CD4-positive, alpha-beta T cell treated with Interleukin-17A for 1 hour (primary cell): Measurements from ENCODE around the gene ATF7.
"Not testable (repeated sequence)": the region's sequence is repeated elsewhere in the genome, so short reads cannot be mapped to it uniquely, and the experiment has no call there.

Experiments used
- DNase-seq: peaks from one replicate; pipeline ENCODE4 v3.0.0-alpha.2; 2020

The ATF7 gene

GRCh38 chr12:53594897-53595615 is 31.1 kb downstream of the ATF7 start:
- no peak for DNase-seq

- no peak for DNase-seq
Observed at GRCh38 chr12:53593707-53594106, 32.5 kb downstream of the ATF7 start.

- no peak for DNase-seq
Observed at GRCh38 chr12:53593031-53593430, 33.2 kb downstream of the ATF7 start.

GRCh38 chr12:53592426-53592825 is 33.8 kb downstream of the ATF7 start:
- no peak for DNase-seq

- no peak for DNase-seq
Observed at GRCh38 chr12:53591301-53592206, 34.6 kb downstream of the ATF7 start.

GRCh38 chr12:53590652-53591051 is 35.5 kb downstream of the ATF7 start:
- no peak for DNase-seq

- DNase-seq = no peak
Observed at GRCh38 chr12:53589915-53590314, 36.3 kb downstream of the ATF7 start.

GRCh38 chr12:53589423-53589822 is 36.8 kb downstream of the ATF7 start:
- no peak for DNase-seq

GRCh38 chr12:53588123-53588522 is 38.1 kb downstream of the ATF7 start:
- DNase-seq = no peak

GRCh38 chr12:53586745-53587144 is 39.4 kb downstream of the ATF7 start:
- no peak for DNase-seq

GRCh38 chr12:53585448-53586125 is 40.6 kb downstream of the ATF7 start:
- DNase-seq = no peak

GRCh38 chr12:53579545-53579955 is 46.6 kb downstream of the ATF7 start:
- no peak for DNase-seq

GRCh38 chr12:53578783-53579182 is 47.4 kb downstream of the ATF7 start:
- no peak for DNase-seq

GRCh38 chr12:53577941-53578352 is 48.2 kb downstream of the ATF7 start:
- no peak for DNase-seq

GRCh38 chr12:53575502-53576249 is 50.5 kb downstream of the ATF7 start:
- no peak for DNase-seq

- DNase-seq = no peak
Observed at GRCh38 chr12:53572134-53572758, 53.9 kb downstream of the ATF7 start.

GRCh38 chr12:53571295-53571694 is 54.9 kb downstream of the ATF7 start:
- no peak for DNase-seq

- DNase-seq = no peak
Observed at GRCh38 chr12:53568809-53569557, 57.2 kb downstream of the ATF7 start.

GRCh38 chr12:53567961-53568808 is 58.0 kb downstream of the ATF7 start:
- no peak for DNase-seq

GRCh38 chr12:53565376-53565775 is 60.8 kb downstream of the ATF7 start:
- not testable (repeated sequence) for DNase-seq

- no peak for DNase-seq
Observed at GRCh38 chr12:53564941-53565340, 61.2 kb downstream of the ATF7 start.
